Upper lobe of left lung (tissue), 6 donors: Measurements from ENCODE around the gene SDSL. TPM values are rescaled to one million over a fixed set of nuclear protein-coding genes. Genes with fewer than 3 reads are reported as not detected.
A peak's percentile ranks its signal among the peaks of the same experiment; 100 is the strongest.

Source experiments
- ATAC-seq, 2 donors: fragments of 200-7000 bp; cut with Tn5 transposase; one replicate each; pipeline ENCODE4 v1.9.1; 2022; ENCODE audit warnings: mild to moderate bottlenecking in 2 of 2, moderate library complexity in 2 of 2; ENCODE audit not compliant: low FRiP score in 2 of 2
- DNase-seq, 2 donors: peaks; one replicate each; pipeline ENCODE4 v3.0.0-alpha.2; 2019 to 2020
- H3K27ac ChIP-seq, 4 donors: fragments of 200-600 bp; sonication (generic); one replicate each; pipeline ENCODE4 v1.5.1; 2016 to 2019
- H3K27me3 ChIP-seq, 4 donors: fragments of 200-600 bp; sonication (generic); one replicate each; pipeline ENCODE4 v1.5.1; 2017 to 2019
- H3K36me3 ChIP-seq, 4 donors: fragments of 200-600 bp; sonication (generic); one replicate each; pipeline ENCODE4 v1.5.1; 2016 to 2019
- H3K4me1 ChIP-seq, 4 donors: fragments of 200-600 bp; sonication (generic); one replicate each; pipeline ENCODE4 v1.5.1; 2018 to 2019
- H3K4me3 ChIP-seq, 4 donors: fragments of 200-600 bp; sonication (generic); one replicate each; pipeline ENCODE4 v1.5.1; 2017 to 2019; ENCODE audit warnings: mild to moderate bottlenecking in 2 of 4, moderate library complexity in 1 of 4
- H3K9me3 ChIP-seq, 4 donors: fragments of 200-600 bp; sonication (generic); one replicate each; pipeline ENCODE4 v1.5.1; 2018 to 2019
- CTCF ChIP-seq, 6 experiments: fragments of 450-650 bp in 4 of 6; fragments of 200-600 bp in 2 of 6; sonication (generic) in 2 of 6; IDR thresholded peaks; one replicate each; pipeline ENCODE4 v1.5.1; 2016 to 2019; ENCODE audit warnings: antibody characterized with exemption in 6 of 6
- EP300 ChIP-seq, 4 donors: sonication (generic); formaldehyde crosslinking; IDR thresholded peaks; one replicate each; pipeline ENCODE4 v1.5.1; 2017; ENCODE audit warnings: antibody characterized with exemption in 4 of 4, control low read depth in 2 of 4
- POLR2A ChIP-seq, 4 donors: fragments of 450-650 bp; IDR thresholded peaks; one replicate each; pipeline ENCODE4 v1.5.1; 2016 to 2017; ENCODE audit warnings: antibody characterized with exemption in 4 of 4, mild to moderate bottlenecking in 2 of 4
- POLR2AphosphoS5 ChIP-seq, 2 donors: sonication (generic); formaldehyde crosslinking; IDR thresholded peaks; one replicate each; pipeline ENCODE4 v1.5.1; 2017; ENCODE audit warnings: antibody characterized with exemption in 2 of 2
- WGBS, 2 donors: methylation state at CpG; one replicate each; pipeline ENCODE4 v1.1.5; 2017 to 2018; 5-methylcytosine and 5-hydroxymethylcytosine counted together
- total RNA-seq, 6 donors: library from RNA; depleted of rRNA in 4 of 6; stranded (reverse); fragments of >200 nt in 4 of 6; gene quantifications; one replicate each; pipeline versions ENCODE4 v1.1.0 to v1.2.1, GENCODE V29; 2016 to 2021
- donor health status: DM: no; HTN: no; CAD: no; lungs with moderate emphysema.
- donor health status: DM: no; HTN: yes; CAD: no; lungs with severe emphysema.

SDSL gene
- total RNA-seq, 6 donors from 2014 or later: 1.1 to 26.9 (median 9.1) TPM

GRCh38 chr12:113479590-113480335 lies 57.6 kb downstream of the SDSL start:
- no peak overlapping the region for H3K27ac ChIP-seq
- peaks cover 0 to 4% (median 0%) of the 10 kb centered on the region in 4 donors for H3K4me1 ChIP-seq
- TF ChIP-seq EP300 (IDR thresholded peaks at IDR 0.05): no peak
- TF ChIP-seq CTCF (IDR thresholded peaks at IDR 0.05): no peak
- no peak for TF ChIP-seq POLR2A (IDR thresholded peaks at IDR 0.05)
- no peak for TF ChIP-seq POLR2AphosphoS5 (IDR thresholded peaks at IDR 0.05)
- H3K9me3 ChIP-seq: no peaks in the 10 kb centered on the region
- no peaks in the 10 kb centered on the region for H3K36me3 ChIP-seq
- DNase-seq (peak in 1 of 2 donors; percentile 89), ATAC-seq (no peak)
- no peak overlapping the region for H3K4me3 ChIP-seq
- WGBS, 2 donors: 3 to 4% methylated on average over 57 to 61 of the region's 61 CpGs
- peaks cover 0 to 46% (median 27%) of the 10 kb centered on the region in 4 donors for H3K27me3 ChIP-seq

- Histone ChIP-seq H3K36me3 (no peaks in the 10 kb centered on the region), H3K27ac (no peak overlapping the region), H3K27me3 (peaks cover 0 to 40% (median 24%) of the 10 kb centered on the region in 4 donors), H3K4me1 (peaks cover 0 to 4% (median 0%) of the 10 kb centered on the region in 4 donors), H3K9me3 (no peaks in the 10 kb centered on the region), H3K4me3 (no peak overlapping the region)
- no peak for TF ChIP-seq POLR2AphosphoS5 (IDR thresholded peaks at IDR 0.05)
- TF ChIP-seq EP300 (IDR thresholded peaks at IDR 0.05): no peak
- no peak for TF ChIP-seq POLR2A (IDR thresholded peaks at IDR 0.05)
- no peak for TF ChIP-seq CTCF (IDR thresholded peaks at IDR 0.05)
- DNase-seq (no peak), ATAC-seq (no peak)
- 19 to 21% methylated on average over 9 of the region's 9 CpGs for WGBS, 2 donors
Observed at GRCh38 chr12:113480336-113480971, 58.3 kb downstream of the SDSL start.

- DNase-seq (no peak), ATAC-seq (no peak)
- Histone ChIP-seq H3K4me1 (peaks cover 0 to 4% (median 0%) of the 10 kb centered on the region in 4 donors), H3K9me3 (no peaks in the 10 kb centered on the region), H3K4me3 (no peak overlapping the region), H3K27ac (no peak overlapping the region), H3K27me3 (peaks cover 0 to 28% (median 16%) of the 10 kb centered on the region in 4 donors), H3K36me3 (no peaks in the 10 kb centered on the region)
- TF ChIP-seq EP300 (IDR thresholded peaks at IDR 0.05) (no peak), CTCF (IDR thresholded peaks at IDR 0.05) (no peak), POLR2AphosphoS5 (IDR thresholded peaks at IDR 0.05) (no peak), POLR2A (IDR thresholded peaks at IDR 0.05) (no peak)
- 5% methylated on average over 1 of the region's 1 CpG for WGBS, 2 donors
Observed at GRCh38 chr12:113482334-113482733, 60.2 kb downstream of the SDSL start.

GRCh38 chr12:113485330-113485729 lies 63.1 kb downstream of the SDSL start:
- H3K9me3 ChIP-seq: no peaks in the 10 kb centered on the region
- H3K27me3 ChIP-seq: peaks cover 0 to 4% (median 3%) of the 10 kb centered on the region in 4 donors
- no peak for DNase-seq
- no peak overlapping the region for H3K27ac ChIP-seq
- ATAC-seq: no peak
- H3K4me3 ChIP-seq: no peak overlapping the region
- WGBS, 2 donors: 0% methylated on average over 1 of the region's 2 CpGs; no CpG with 5 or more reads in 1 of the 2 donors
- no peaks in the 10 kb centered on the region for H3K36me3 ChIP-seq
- TF ChIP-seq POLR2AphosphoS5 (IDR thresholded peaks at IDR 0.05) (no peak), CTCF (IDR thresholded peaks at IDR 0.05) (no peak), POLR2A (IDR thresholded peaks at IDR 0.05) (no peak), EP300 (IDR thresholded peaks at IDR 0.05) (no peak)
- no peaks in the 10 kb centered on the region for H3K4me1 ChIP-seq
